H1 (cell line): ENCODE data around the gene BRCC3.

Experiments
- ATF2 ChIP-seq: IDR thresholded peaks from 2 replicates; pipeline ENCODE4 v1.6.1; 2012; ENCODE audit warnings: low read length, inconsistent platforms
- CTCF ChIP-seq, 3 experiments: IDR thresholded peaks; 1 replicate in 2 of 3; 2 replicates in 1 of 3; pipeline versions ENCODE4 v1.5.1 to v1.6.1; 2011; ENCODE audit warnings: low read length in 3 of 3, mild to moderate bottlenecking in 3 of 3, inconsistent platforms in 2 of 3, low read depth in 1 of 3, moderate library complexity in 1 of 3; ENCODE audit not compliant: insufficient read depth in 1 of 3; ENCODE audit errors: control extremely low read depth in 1 of 3
- EZH2 ChIP-seq: fragments of 200-600 bp; sonication (generic); IDR thresholded peaks from 2 replicates; pipeline ENCODE4 v1.7.1; 2012; ENCODE audit warnings: low read depth, mild to moderate bottlenecking, moderate library complexity, low read length, inconsistent platforms; ENCODE audit not compliant: severe bottlenecking
- GABPA ChIP-seq: IDR thresholded peaks from 2 replicates; pipeline ENCODE4 v1.6.1; 2011; ENCODE audit warnings: mild to moderate bottlenecking, low read length, moderate library complexity, borderline replicate concordance; ENCODE audit not compliant: insufficient read depth
- MAX ChIP-seq: IDR thresholded peaks from 2 replicates; pipeline ENCODE4 v1.6.1; 2012; ENCODE audit warnings: inconsistent platforms
- POLR2A ChIP-seq, 2 experiments: IDR thresholded peaks; 1 replicate in 1 of 2; 2 replicates in 1 of 2; pipeline ENCODE4 v1.6.1; 2011; ENCODE audit warnings: low read depth in 2 of 2, low read length in 2 of 2, mild to moderate bottlenecking in 2 of 2; ENCODE audit errors: control extremely low read depth in 1 of 2
- POLR2AphosphoS5 ChIP-seq: IDR thresholded peaks from 2 replicates; pipeline ENCODE4 v1.6.1; 2011; ENCODE audit warnings: low read depth, low read length
- RAD21 ChIP-seq, 2 experiments: IDR thresholded peaks in 1 of 2; conservative IDR thresholded peaks in 1 of 2; 2 replicates each; pipeline ENCODE4 v1.6.1; 2011; ENCODE audit warnings: low read depth in 2 of 2, low read length in 2 of 2, improper control_type of control experiment in 1 of 2, inconsistent platforms in 1 of 2, mild to moderate bottlenecking in 1 of 2, moderate library complexity in 1 of 2

GRCh38 chrX:155169881-155170280 lies 98.6 kb downstream of the BRCC3 start:
- TF ChIP-seq POLR2A (IDR thresholded peaks at IDR 0.05; ENCODE audit: control extremely low read depth in 1 of 2, low read depth in 2 of 2, low read length in 2 of 2) = no peak
- TF ChIP-seq ATF2 = no peak
- TF ChIP-seq EZH2 = no peak
- no peak for TF ChIP-seq CTCF (IDR thresholded peaks at IDR 0.05; ENCODE audit: control extremely low read depth in 1 of 3, insufficient read depth in 1 of 3, low read depth in 1 of 3, low read length in 3 of 3)
- TF ChIP-seq GABPA = no peak
- TF ChIP-seq MAX = no peak
- no peak for TF ChIP-seq RAD21 (IDR thresholded peaks at IDR 0.05 in 1 of 2, conservative IDR thresholded peaks at IDR 0.05 in 1 of 2; ENCODE audit: low read depth in 2 of 2, low read length in 2 of 2)
- TF ChIP-seq POLR2AphosphoS5 = no peak
